IMR-90 (cell line): ENCODE data around the gene CDKAL1. TPM values are rescaled to one million over a fixed set of nuclear protein-coding genes. Genes with fewer than 3 reads are reported as not detected.

Source experiments
- ATAC-seq: fragments of 200-7000 bp; cut with Tn5 transposase; 2 replicates; pipeline ENCODE4 v1.9.1; 2020; ENCODE audit warnings: low read depth, mild to moderate bottlenecking, moderate library complexity
- BruUV-seq: library from RNA; stranded (reverse); fragments of 400-500 nt; replicated peaks from 2 replicates; lab custom pipeline; 2021; lab: Mats Ljungman, UMichigan
- CTCF ChIA-PET: fragments of 300-600 bp; formaldehyde crosslinking; extraction: SDS; loops from one replicate; lab custom pipeline; 2021; ENCODE audit warnings: antibody characterized with exemption; lab: Yijun Ruan, JAX
- POLR2A ChIA-PET: fragments of 300-600 bp; sonication (Branson Sonifier 250); formaldehyde crosslinking; loops from one replicate; lab custom pipeline; 2022; ENCODE audit warnings: antibody characterized with exemption; ENCODE audit not compliant: unreplicated experiment; lab: Charles Lee
- DNase-seq: peaks from one replicate; pipeline ENCODE4 v3.0.0; 2013
- H2AFZ ChIP-seq: replicated peaks from 2 replicates; pipeline ENCODE3; 2013; ENCODE audit warnings: low read length, mild to moderate bottlenecking; ENCODE audit not compliant: poor library complexity
- H2AK5ac ChIP-seq: 2 replicates; pipeline ENCODE4 v1.6.1; 2013; ENCODE audit warnings: low read depth, low read length, inconsistent platforms
- H2AK9ac ChIP-seq: replicated peaks from 2 replicates; pipeline ENCODE3; 2013; ENCODE audit warnings: mild to moderate bottlenecking, low read depth, low read length, moderate library complexity; ENCODE audit not compliant: poor library complexity
- H2BK120ac ChIP-seq: 2 replicates; pipeline ENCODE4 v1.6.1; 2013; ENCODE audit warnings: low read depth, low read length, inconsistent platforms
- H2BK15ac ChIP-seq: 3 replicates; pipeline ENCODE4 v1.6.1; 2013; ENCODE audit warnings: low read depth, low read length, inconsistent platforms
- H2BK20ac ChIP-seq: 2 replicates; pipeline ENCODE4 v1.6.1; 2013; ENCODE audit warnings: low read depth, mild to moderate bottlenecking, inconsistent platforms, low read length, moderate library complexity
- H2BK5ac ChIP-seq: 2 replicates; pipeline ENCODE4 v1.6.1; 2013; ENCODE audit warnings: mild to moderate bottlenecking, low read depth, low read length, inconsistent platforms; ENCODE audit not compliant: poor library complexity, severe bottlenecking
- H3K14ac ChIP-seq: replicated peaks from 2 replicates; pipeline ENCODE4 v1.6.1; 2013; ENCODE audit warnings: low read depth, low read length, inconsistent platforms
- H3K18ac ChIP-seq: 2 replicates; pipeline ENCODE4 v1.6.1; 2013; ENCODE audit warnings: low read depth, low read length, control low read depth
- H3K23ac ChIP-seq: 2 replicates; pipeline ENCODE4 v1.6.1; 2013; ENCODE audit warnings: low read depth, low read length, inconsistent platforms
- H3K27ac ChIP-seq: 2 replicates; pipeline ENCODE4 v1.5.1; 2013; ENCODE audit warnings: mild to moderate bottlenecking, control low read depth, low read length; ENCODE audit not compliant: insufficient read depth
- H3K27me3 ChIP-seq: 2 replicates; pipeline ENCODE4 v1.6.1; 2013; ENCODE audit warnings: low read length; ENCODE audit not compliant: control insufficient read depth, insufficient read depth
- H3K36me3 ChIP-seq: 2 replicates; pipeline ENCODE4 v1.6.1; 2013; ENCODE audit warnings: low read length, mixed read lengths; ENCODE audit not compliant: control insufficient read depth, insufficient read depth
- H3K4ac ChIP-seq: 2 replicates; pipeline ENCODE4 v1.6.1; 2013; ENCODE audit warnings: low read depth, low read length, inconsistent platforms
- H3K4me1 ChIP-seq: 2 replicates; pipeline ENCODE4 v1.6.1; 2013; ENCODE audit warnings: low read length, mixed read lengths; ENCODE audit not compliant: control insufficient read depth, insufficient read depth
- H3K4me2 ChIP-seq: 2 replicates; pipeline ENCODE4 v1.6.1; 2013; ENCODE audit warnings: low read depth, mild to moderate bottlenecking, control low read depth, low read length, moderate library complexity
- H3K4me3 ChIP-seq: 2 replicates; pipeline ENCODE4 v1.5.1; 2013; ENCODE audit warnings: low read depth, mild to moderate bottlenecking, control low read depth, low read length, moderate library complexity; ENCODE audit not compliant: insufficient read depth
- H3K56ac ChIP-seq: 2 replicates; pipeline ENCODE4 v1.6.1; 2013; ENCODE audit warnings: low read length, inconsistent platforms; ENCODE audit not compliant: insufficient read depth; ENCODE audit errors: extremely low read depth
- H3K79me1 ChIP-seq, 2 experiments: 2 replicates each; pipeline ENCODE4 v1.6.1; 2013; ENCODE audit warnings: low read length in 2 of 2, inconsistent platforms in 1 of 2, low read depth in 1 of 2
- H3K9ac ChIP-seq: 2 replicates; pipeline ENCODE4 v1.6.1; 2013; ENCODE audit warnings: low read depth, low read length, control low read depth
- H3K9me1 ChIP-seq: 2 replicates; pipeline ENCODE4 v1.6.1; 2013; ENCODE audit warnings: low read length, inconsistent platforms; ENCODE audit not compliant: insufficient read depth
- H3K9me3 ChIP-seq: 2 replicates; pipeline ENCODE4 v1.6.1; 2013; ENCODE audit warnings: low read length; ENCODE audit not compliant: control insufficient read depth, insufficient read depth
- H4K20me1 ChIP-seq: 2 replicates; pipeline ENCODE4 v1.6.1; 2013; ENCODE audit warnings: low read length, inconsistent platforms; ENCODE audit not compliant: insufficient read depth
- H4K5ac ChIP-seq: 2 replicates; pipeline ENCODE4 v1.6.1; 2013; ENCODE audit warnings: mild to moderate bottlenecking, low read depth, low read length, control low read depth
- H4K8ac ChIP-seq, 2 experiments: 2 replicates each; pipeline ENCODE4 v1.6.1; 2013; ENCODE audit warnings: low read depth in 2 of 2, low read length in 2 of 2, control low read depth in 1 of 2, inconsistent platforms in 1 of 2
- H4K91ac ChIP-seq: 2 replicates; pipeline ENCODE4 v1.6.1; 2013; ENCODE audit warnings: low read depth, low read length, inconsistent platforms; ENCODE audit not compliant: insufficient read depth
- CTCF ChIP-seq: conservative IDR thresholded peaks from 2 replicates; pipeline ENCODE4 v1.5.1; 2012; ENCODE audit warnings: mild to moderate bottlenecking, low read depth, low read length, improper control_type of control experiment
- FOS ChIP-seq: fragments of 150-350 bp; IDR thresholded peaks from 2 replicates; pipeline ENCODE4 v1.6.1; 2016; ENCODE audit warnings: low read depth, low read length
- MAFK ChIP-seq: IDR thresholded peaks from 2 replicates; pipeline ENCODE4 v1.6.1; 2012; ENCODE audit warnings: low read depth, low read length, improper control_type of control experiment
- MAZ ChIP-seq: IDR thresholded peaks from 2 replicates; pipeline ENCODE4 v1.6.1; 2012; ENCODE audit warnings: low read depth, mild to moderate bottlenecking, low read length, improper control_type of control experiment, moderate library complexity, borderline replicate concordance
- MXI1 ChIP-seq: IDR thresholded peaks from 2 replicates; pipeline ENCODE4 v1.6.1; 2012; ENCODE audit warnings: low read depth, mild to moderate bottlenecking, low read length, moderate library complexity, borderline replicate concordance
- RAD21 ChIP-seq: IDR thresholded peaks from 2 replicates; pipeline ENCODE4 v1.6.1; 2012; ENCODE audit warnings: low read length, improper control_type of control experiment
- USF2 ChIP-seq: fragments of 150-350 bp; IDR thresholded peaks from 2 replicates; pipeline ENCODE4 v1.6.1; 2017; ENCODE audit warnings: mild to moderate bottlenecking, antibody characterized with exemption, low read length, low read depth
- WGBS, 2 experiments: methylation state at CpG; one replicate each; pipeline versions ENCODE4 v1.1.5 to v1.1.7; 2013; ENCODE audit warnings: missing lambda C conversion rate in 2 of 2; ENCODE audit not compliant: insufficient read length in 1 of 2; ENCODE audit errors: extremely low coverage in 2 of 2; 5-methylcytosine and 5-hydroxymethylcytosine counted together
- dilution Hi-C: fragments of 300-500 bp; cut with HindIII; formaldehyde crosslinking; loops from one replicate; pipeline ENCODE4 v1.14.3; 2018; ENCODE audit warnings: low sequenced_read_pairs; ENCODE audit not compliant: unreplicated experiment
- in situ Hi-C: fragments of 300-500 bp; cut with MboI; formaldehyde crosslinking; loops from 3 replicates; pipeline ENCODE4 v1.14.3; 2019; ENCODE audit warnings: low sequenced_read_pairs, inconsistent platforms, mixed read lengths
- intact Hi-C: fragments of 100-400 bp; cut with micrococcal nuclease; formaldehyde crosslinking; loops from 2 replicates; pipeline ENCODE4 v1.10.0; 2022
- polyA plus RNA-seq, 3 experiments: library from polyadenylated mRNA; depleted of rRNA; stranded (reverse); fragments of >200 nt; gene quantifications; 2 replicates each; pipeline ENCODE4 v1.2.3, GENCODE V29; 2012; ENCODE audit warnings: low replicate concordance in 1 of 3
- total RNA-seq: library from RNA; depleted of rRNA; stranded (reverse); fragments of >200 nt; gene quantifications from 2 replicates; pipeline ENCODE4 v1.2.3, GENCODE V29; 2012
- TF ChIP-seq, protein P1 (sequence below): fragments of 150-350 bp; IDR thresholded peaks from 2 replicates; pipeline ENCODE4 v1.6.1; 2016; ENCODE audit warnings: low read depth, mild to moderate bottlenecking, low read length, moderate library complexity, borderline replicate concordance

The CDKAL1 gene
- total and polyA plus RNA-seq, 2 of the 4 experiments (the other 2 are of a cell fraction) = 3.7 to 13.1 TPM

GRCh38 chr6:21186479-21187055, 652.3 kb downstream of the CDKAL1 start:
- H3K4me3 ChIP-seq = no peak overlapping the region
- H2AK9ac ChIP-seq = no peak overlapping the region
- no peaks in the 10 kb centered on the region; a peak in 1 of 4 replicates for H3K79me1 ChIP-seq
- H2AFZ ChIP-seq = no peak overlapping the region
- ATAC-seq = peak; percentile 72
- no peak overlapping the region for H3K9ac ChIP-seq
- no peak overlapping the region for H3K14ac ChIP-seq
- intact Hi-C loops = no loop called here
- H2AK5ac ChIP-seq = no peak overlapping the region
- H4K91ac ChIP-seq = no peak overlapping the region
- H3K23ac ChIP-seq = no peak overlapping the region
- no TSS peak for BruUV-seq
- H2BK120ac ChIP-seq = no peak overlapping the region
- TF ChIP-seq MXI1 (no peak), FOS (no peak), MAFK (no peak), USF2 (no peak), RAD21 (no peak), CTCF (no peak), MAZ (no peak)
- TF ChIP-seq, protein P1, sequence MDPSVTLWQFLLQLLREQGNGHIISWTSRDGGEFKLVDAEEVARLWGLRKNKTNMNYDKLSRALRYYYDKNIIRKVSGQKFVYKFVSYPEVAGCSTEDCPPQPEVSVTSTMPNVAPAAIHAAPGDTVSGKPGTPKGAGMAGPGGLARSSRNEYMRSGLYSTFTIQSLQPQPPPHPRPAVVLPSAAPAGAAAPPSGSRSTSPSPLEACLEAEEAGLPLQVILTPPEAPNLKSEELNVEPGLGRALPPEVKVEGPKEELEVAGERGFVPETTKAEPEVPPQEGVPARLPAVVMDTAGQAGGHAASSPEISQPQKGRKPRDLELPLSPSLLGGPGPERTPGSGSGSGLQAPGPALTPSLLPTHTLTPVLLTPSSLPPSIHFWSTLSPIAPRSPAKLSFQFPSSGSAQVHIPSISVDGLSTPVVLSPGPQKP = no peak
- no peaks in the 10 kb centered on the region for H3K9me1 ChIP-seq
- no peak overlapping the region for H3K18ac ChIP-seq
- no peaks in the 10 kb centered on the region for H4K20me1 ChIP-seq
- no peak overlapping the region for H3K56ac ChIP-seq
- H3K27ac ChIP-seq = no peak overlapping the region
- no CpG with 5 or more reads among the region's 2 CpGs for WGBS, 2 experiments
- no peaks in the 10 kb centered on the region for H3K36me3 ChIP-seq
- no peak overlapping the region for H4K5ac ChIP-seq
- DNase-seq = peak; percentile 38
- no peaks in the 10 kb centered on the region for H3K9me3 ChIP-seq
- H3K4me1 ChIP-seq = peaks cover 2% of the 10 kb centered on the region
- no peak overlapping the region for H2BK15ac ChIP-seq
- H3K27me3 ChIP-seq = no peaks in the 10 kb centered on the region
- H2BK20ac ChIP-seq = no peak overlapping the region
- in situ Hi-C loops = no loop called here
- ChIA-PET POLR2A (no interaction called here), CTCF (no interaction called here)
- H3K4me2 ChIP-seq = no peak overlapping the region
- H2BK5ac ChIP-seq = peak overlapping the region; percentile 22
- dilution Hi-C loops = no loop called here
- no peak overlapping the region for H3K4ac ChIP-seq
- H4K8ac ChIP-seq = no peak overlapping the region
